Measurements from ENCODE around the gene MSH6.

MSH6 gene

DNA sequence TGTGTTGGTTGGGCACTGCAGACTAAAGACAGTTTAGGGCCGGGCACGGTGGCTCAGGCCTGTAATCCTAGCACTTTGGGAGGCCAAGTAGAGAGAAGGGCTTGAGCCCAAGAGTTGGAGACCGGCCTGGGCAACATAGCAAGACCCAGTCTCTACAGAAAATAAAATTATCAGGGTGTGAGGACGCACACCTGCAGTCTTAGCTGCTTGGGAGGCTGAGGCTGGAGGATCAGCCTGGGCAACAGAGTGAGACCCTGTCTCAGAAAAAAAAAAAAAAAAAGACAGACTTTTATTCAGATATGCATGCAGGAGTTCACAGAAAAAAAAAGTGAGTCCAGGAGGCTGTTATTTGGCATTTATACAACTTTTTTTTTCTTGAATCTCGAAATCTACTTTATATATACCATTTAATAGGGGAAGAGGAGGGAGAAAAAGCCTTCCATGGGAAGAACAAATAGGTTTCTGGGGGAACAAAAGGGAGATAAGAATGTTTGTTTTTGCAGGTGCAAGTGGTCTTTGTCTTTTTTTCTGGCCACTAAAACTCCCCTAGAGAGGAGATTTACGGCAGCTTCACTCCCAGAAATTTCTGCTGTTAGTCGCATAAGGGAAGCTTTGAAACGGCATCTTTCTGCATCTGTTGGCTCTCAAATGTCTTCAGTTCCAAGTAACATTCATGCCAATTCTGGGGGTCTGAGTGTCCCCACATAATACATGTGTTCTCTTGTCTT lies 4.1 kb upstream of the MSH6 start:
- H3K27ac ChIP-seq, result no peak overlapping the region
- DNase-seq (ENCODE audit: low read depth, low spot score), result no peak

DNA sequence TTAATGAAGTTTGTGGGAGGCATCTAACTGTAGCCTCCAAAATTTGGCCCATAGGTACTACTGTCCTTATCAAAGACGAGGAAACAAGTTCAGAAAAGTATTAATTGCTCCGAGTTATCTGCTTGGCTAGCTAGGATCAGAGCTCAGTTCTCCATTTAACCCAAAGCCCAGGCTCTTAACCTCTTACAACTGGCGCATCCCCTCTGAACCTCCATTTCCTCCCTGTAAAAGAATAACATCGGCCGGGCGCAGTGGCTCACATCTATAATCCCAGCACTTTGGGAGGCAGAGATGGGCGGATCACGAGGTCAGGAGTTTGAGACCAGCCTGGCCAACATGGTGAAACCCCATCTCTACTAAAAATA lies 3.5 kb upstream of the MSH6 start:
- DNase-seq (ENCODE audit: low read depth, low spot score), result no peak
- H3K27ac ChIP-seq, result no peak overlapping the region

DNA sequence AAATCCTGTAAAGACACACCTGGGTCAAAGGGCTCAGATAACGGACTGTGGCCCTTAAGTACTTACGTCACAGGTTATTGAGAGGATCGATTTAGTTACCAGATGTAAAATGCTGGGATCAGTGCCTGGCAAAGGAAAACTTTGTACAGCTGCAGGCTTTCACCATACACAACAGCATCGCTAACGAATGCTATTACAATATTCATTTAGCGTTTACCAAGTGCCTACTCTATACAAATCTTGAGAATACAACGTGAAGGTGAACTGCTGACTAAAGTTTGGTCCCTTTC lies 619 bp upstream of the MSH6 start:
- no peak for DNase-seq (ENCODE audit: low read depth, low spot score)
- peak overlapping the region; percentile 62 for H3K27ac ChIP-seq

DNA sequence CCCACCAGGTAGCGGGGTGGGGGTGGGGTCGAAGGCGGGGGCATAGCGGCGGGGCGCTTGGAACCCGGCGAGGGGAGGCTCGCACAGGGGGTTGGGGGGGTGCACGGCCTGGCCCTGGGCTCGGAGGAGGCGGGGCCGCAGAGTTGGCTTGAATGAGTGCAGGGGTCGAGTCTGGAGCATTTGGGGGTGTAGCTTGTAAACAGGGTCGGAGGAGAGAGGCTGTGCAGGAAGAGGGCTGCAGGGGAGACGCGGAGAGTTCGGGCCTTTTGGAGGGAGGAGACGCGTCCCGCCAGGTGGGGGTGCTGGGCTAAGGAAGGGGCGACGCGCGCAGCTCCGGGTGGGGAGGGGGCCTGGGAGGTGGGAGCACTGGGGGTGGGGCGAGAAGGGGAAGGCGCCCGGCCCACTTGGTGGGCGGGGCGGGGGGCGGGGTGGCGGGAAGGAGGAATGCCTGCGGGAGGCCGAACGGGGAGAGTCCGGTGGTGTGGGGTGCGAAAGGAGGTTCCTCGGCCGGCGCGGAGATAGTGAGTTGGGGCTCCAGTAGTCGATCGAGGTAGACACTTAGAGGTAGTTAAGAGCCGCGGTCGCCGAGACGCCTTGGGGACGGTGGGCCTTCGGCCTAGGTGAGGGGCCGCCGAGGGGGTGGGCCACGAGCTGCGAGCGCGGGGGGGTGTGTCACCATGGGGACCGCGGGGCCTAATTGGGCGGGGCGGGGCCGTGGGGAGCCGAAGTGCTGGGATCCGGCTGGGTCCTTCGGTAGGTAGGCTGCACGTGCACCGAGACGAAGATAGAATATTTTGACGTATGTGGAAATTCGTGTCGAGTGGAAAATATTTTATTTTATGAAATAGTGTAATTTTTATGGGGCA lies 774 bp downstream of the MSH6 start:
- no peak for DNase-seq (ENCODE audit: low read depth, low spot score)

DNA sequence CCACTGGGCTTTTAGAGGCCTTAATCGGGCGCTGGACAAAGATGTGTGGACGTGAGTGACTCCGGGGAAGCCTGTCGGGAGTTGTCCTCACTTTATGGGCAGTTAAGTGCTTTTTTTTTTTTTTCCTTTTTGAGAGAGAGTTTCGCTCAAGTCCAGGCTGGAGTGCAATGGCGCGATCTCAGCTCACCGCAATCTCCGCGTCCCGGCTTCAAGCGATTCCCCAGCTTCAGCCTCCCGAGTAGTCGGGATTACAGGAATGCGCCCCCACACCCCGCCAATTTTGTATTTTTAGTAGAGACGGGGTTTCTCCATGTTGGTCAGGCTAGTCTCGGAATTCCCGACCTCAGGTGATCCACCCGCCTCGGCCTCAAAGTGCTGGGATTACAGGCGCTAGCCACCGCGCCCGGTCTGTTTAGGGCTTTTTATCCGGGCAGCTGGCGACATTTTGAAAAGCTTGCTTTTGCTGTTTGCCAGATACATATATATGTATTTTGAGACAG lies 1.5 kb downstream of the MSH6 start:
- DNase-seq (ENCODE audit: low read depth, low spot score), result no peak
- no peak overlapping the region for H3K27ac ChIP-seq

More for the DNA sequence above, 774 bp downstream of the MSH6 start:
- peak overlapping the region; percentile 62 for H3K27ac ChIP-seq

DNA sequence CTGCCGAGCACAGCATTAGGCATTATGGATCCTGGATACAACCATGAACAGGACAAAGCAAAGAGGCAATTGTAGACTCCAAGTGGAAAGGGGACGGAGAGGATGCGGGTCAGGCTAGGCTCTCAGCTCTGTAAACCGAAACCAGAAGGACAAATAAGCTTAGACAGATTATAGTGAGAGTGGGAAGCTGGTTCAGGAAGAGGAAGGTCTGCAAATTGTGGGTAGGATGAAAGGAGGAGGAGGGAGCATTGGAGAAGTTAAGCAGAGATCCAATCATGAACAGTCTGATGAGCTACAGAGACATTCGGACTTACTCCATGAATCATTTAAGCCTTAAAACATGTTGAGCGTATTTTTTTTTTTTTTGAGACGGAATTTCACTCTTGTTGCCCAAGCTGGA lies 3.0 kb downstream of the MSH6 start:
- H3K27ac ChIP-seq, result no peak overlapping the region

DNA sequence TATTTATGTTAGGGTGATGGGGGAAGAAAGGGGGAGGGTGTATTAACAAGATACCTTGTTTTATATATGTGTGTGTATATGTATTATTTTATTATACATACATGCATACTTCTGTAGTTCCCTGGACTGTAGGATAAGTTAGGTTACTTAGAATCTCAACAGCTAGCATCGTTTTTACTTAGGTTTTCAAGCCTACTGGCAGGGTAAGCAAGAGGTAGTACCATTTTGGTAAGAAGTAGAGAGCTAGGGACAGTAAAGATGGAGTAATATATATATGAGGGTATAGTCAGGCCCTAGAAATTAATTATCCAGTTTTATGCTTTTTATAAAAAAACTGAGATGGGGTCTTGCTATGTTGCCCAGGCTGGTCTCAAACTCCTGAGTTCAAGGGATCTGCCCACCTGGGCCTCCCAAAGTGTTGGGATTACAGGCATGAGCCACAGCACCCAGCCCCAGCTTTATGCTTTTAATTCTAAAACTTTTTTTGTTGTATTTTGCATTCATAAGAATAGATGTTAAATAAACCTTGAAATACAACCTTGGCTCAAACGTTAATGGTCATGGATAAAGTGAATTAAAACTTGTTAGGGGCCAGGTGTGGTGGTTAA lies 13.2 kb downstream of the MSH6 start:
- DNase-seq (ENCODE audit: low read depth, low spot score), result no peak
- H3K27ac ChIP-seq, result no peak overlapping the region

More for the DNA sequence above, 3.0 kb downstream of the MSH6 start:
- DNase-seq (ENCODE audit: low read depth, low spot score), result no peak

DNA sequence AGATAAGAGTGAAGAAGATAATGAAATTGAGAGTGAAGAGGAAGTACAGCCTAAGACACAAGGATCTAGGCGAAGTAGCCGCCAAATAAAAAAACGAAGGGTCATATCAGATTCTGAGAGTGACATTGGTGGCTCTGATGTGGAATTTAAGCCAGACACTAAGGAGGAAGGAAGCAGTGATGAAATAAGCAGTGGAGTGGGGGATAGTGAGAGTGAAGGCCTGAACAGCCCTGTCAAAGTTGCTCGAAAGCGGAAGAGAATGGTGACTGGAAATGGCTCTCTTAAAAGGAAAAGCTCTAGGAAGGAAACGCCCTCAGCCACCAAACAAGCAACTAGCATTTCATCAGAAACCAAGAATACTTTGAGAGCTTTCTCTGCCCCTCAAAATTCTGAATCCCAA lies 15.7 kb downstream of the MSH6 start:
- no peak for DNase-seq (ENCODE audit: low read depth, low spot score)
- no peak overlapping the region for H3K27ac ChIP-seq

DNA sequence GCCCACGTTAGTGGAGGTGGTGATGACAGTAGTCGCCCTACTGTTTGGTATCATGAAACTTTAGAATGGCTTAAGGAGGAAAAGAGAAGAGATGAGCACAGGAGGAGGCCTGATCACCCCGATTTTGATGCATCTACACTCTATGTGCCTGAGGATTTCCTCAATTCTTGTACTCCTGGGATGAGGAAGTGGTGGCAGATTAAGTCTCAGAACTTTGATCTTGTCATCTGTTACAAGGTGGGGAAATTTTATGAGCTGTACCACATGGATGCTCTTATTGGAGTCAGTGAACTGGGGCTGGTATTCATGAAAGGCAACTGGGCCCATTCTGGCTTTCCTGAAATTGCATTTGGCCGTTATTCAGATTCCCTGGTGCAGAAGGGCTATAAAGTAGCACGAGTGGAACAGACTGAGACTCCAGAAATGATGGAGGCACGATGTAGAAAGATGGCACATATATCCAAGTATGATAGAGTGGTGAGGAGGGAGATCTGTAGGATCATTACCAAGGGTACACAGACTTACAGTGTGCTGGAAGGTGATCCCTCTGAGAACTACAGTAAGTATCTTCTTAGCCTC lies 16.2 kb downstream of the MSH6 start:
- no peak for DNase-seq (ENCODE audit: low read depth, low spot score)
- H3K27ac ChIP-seq, result no peak overlapping the region

DNA sequence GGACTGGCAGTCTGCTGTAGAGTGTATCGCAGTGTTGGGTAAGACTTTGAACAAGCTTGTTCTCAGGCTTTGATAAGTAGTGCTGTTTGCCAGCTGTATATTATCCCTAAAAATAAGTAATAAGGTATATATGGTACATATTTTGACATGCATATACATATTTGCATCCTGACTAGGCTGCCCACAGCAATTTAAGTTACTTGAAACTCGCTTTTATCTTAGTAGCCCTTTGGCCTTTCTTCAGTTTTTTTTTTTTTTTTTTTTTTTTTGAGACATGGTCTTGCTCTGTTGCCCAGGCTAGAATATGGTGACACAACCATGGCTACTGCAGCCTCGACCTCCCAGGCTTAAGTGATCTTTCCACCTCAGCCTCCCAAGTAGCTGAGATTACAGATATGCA lies 18.2 kb downstream of the MSH6 start:
- DNase-seq (ENCODE audit: low read depth, low spot score), result no peak
- H3K27ac ChIP-seq, result no peak overlapping the region

DNA sequence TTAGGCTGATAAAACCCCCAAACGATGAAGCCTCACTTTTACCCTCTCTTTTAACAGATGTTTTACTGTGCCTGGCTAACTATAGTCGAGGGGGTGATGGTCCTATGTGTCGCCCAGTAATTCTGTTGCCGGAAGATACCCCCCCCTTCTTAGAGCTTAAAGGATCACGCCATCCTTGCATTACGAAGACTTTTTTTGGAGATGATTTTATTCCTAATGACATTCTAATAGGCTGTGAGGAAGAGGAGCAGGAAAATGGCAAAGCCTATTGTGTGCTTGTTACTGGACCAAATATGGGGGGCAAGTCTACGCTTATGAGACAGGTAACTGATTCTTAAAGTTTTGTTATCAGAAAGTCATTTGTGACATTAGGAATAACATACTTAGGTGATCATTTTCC lies 20.4 kb downstream of the MSH6 start:
- no peak overlapping the region for H3K27ac ChIP-seq
- no peak for DNase-seq (ENCODE audit: low read depth, low spot score)

DNA sequence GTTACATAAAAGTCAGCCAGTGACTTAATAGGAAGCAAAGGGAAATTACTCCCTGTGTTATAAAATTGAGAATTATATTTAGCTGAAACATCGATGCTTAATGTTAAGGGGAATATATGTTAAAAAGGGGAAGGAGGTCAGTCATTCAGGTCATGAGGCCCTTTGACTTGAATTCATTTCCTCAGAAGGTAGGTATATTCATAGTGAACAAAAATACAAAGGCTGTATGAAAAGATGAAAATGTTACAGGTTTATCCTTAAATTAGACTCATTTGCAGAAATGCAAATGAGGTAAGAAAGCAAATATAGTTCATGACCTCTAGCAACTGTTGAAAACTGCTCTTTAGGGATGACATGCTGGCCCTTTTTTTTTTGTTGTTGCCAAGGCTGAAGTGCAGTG lies 20.8 kb downstream of the MSH6 start:
- no peak for DNase-seq (ENCODE audit: low read depth, low spot score)
- H3K27ac ChIP-seq, result no peak overlapping the region

DNA sequence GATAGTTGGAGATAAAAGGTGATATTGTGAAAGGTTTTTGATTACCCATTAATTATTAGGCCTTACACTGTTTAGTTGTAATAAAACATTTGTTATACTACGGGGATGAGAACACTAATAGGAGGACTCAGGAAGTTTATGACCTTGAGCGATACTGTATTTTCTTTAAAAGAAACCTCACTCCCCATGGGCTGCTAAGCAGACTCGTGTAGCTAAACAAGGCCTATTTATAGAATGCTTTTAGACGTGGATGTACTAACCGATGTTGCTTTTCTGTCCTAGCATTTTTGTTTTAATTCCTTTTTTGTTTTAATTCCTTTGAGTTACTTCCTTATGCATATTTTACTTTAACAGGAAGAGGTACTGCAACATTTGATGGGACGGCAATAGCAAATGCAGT lies 22.9 kb downstream of the MSH6 start:
- DNase-seq (ENCODE audit: low read depth, low spot score), result no peak
- no peak overlapping the region for H3K27ac ChIP-seq

DNA sequence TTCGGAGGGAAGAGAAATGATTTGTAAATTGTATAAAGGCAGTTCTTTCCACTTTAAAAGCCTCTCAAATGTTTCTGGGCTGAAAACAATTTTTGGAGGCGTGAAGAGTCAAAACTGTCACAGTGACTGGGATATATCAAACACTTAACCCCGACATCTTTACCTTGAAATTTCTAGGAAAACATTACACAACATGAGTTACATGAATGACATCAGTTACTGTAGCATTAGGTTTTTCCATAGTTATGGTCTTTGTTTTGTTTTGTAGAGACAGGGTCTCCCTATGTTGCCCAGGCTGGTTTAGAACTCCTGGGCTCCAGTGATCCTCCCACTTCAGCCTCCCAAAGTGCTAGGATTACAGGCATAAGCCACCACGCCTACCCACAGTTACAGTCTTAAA lies 25.7 kb downstream of the MSH6 start:
- no peak overlapping the region for H3K27ac ChIP-seq
- no peak for DNase-seq (ENCODE audit: low read depth, low spot score)

DNA sequence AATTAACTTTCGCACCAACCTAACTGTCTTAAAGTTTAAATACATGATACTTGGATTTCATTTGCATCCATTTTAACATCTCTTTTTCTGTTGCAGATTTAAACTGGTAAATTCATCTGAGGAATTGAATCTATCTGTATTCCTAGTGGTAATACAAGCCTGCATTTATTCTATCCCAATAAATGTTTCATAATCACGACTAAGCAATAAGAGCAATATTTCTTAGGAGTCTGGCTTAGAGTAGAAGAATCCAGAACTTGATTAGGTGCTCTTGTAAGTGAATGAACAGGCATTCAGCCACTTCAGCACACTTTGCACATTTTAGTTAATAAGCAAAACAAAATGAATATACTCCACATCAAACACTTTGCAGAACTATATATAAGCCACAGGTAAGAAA lies 27.0 kb downstream of the MSH6 start:
- DNase-seq (ENCODE audit: low read depth, low spot score), result no peak
- no peak overlapping the region for H3K27ac ChIP-seq

DNA sequence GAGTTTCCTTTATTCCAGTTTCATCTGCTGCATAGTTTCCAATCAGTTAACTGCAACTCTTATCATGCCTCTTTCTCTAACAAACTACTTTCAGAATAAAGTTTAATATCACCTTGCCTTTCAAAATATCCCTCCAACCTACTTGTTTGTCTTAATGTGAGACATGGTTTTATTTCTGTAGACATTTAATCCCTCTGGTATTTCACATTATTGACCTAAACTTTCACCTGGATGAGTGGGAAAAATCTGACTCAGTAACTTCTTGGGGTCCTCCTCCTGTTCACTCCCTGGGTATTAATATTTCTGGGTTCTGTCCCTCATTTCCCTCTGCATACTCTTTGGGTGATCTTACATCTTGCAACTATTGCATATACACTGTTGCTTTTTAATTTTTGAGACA lies 27.9 kb downstream of the MSH6 start:
- H3K27ac ChIP-seq, result no peak overlapping the region
- no peak for DNase-seq (ENCODE audit: low read depth, low spot score)

DNA sequence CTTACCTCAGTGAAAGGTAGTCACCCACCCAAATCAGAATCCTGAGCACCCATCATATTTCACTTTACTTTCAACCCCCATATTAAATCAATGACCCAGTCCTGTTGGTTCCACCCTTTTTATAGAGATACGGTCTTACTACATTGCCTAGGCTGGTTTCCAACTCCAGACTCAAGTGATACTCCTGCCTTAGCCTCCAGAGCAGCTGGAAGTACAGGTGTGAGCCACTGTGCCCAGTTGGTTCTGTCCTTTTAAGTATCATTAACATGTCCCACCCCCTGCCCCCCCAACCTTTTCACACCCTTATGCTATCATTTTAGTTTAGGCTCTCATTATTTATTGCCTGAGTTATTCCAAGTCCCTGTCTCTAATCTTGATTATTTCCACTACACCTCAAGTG lies 28.7 kb downstream of the MSH6 start:
- no peak overlapping the region for H3K27ac ChIP-seq
- DNase-seq (ENCODE audit: low read depth, low spot score), result no peak

DNA sequence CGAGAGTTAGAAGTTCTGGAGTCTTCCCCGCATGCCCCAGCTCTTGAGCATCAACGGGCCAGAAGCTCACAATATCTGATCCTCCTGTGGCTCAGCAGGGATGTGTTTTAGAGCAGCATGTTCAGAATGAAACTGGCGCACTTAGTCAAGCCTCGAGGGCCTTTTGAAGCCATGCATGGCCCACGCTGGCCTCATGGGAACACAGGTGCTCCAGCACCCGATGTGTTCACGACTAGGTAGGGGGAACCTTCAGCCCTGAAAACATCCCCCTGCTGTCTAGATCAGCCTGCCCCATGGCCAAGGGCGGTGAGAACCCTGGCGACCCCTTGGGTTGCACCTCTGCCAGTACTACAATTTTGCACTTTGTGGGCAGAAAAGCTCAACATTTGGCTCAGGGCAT lies 32.8 kb downstream of the MSH6 start:
- no peak overlapping the region for H3K27ac ChIP-seq

DNA sequence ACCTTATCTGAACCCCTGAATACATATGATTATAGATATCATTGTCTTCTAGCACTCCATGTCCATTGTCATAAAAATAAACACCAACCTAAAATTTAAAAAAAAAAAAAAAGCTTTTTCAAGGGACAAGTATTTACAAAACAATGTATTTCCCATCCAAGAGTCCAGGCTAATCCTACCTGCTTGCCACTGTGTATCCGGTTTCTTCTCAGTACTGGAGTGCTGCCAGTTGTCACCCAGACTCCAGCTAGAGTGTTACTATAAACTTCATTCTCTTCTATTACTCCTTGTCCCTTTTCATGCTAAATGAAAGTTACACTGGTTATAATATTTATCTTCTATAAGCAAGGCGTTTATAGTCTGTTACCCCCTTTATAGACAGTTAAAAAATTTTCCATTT lies 35.8 kb downstream of the MSH6 start:
- no peak overlapping the region for H3K27ac ChIP-seq
- no peak for DNase-seq (ENCODE audit: low read depth, low spot score)

More for the DNA sequence above, 32.8 kb downstream of the MSH6 start:
- DNase-seq (ENCODE audit: low read depth, low spot score), result no peak

DNA sequence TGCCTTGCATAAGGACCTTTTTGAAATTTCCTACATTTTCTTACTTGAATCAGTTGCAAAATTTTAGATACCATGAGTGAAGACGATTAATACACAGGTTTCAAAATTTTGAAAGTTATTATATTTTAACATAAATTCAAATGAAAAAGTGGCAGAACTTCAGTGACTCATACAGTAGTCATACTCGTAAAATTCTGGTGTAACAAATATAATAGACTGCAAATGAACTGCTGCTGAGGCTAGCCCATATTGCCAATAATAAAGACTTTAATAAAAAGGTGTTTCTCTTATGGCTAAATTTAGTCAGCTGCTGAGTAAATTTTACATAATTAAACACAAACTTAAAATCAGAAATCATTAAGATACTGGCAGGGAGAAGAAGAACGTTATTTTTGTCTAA lies 36.9 kb downstream of the MSH6 start:
- no peak for DNase-seq (ENCODE audit: low read depth, low spot score)
- no peak overlapping the region for H3K27ac ChIP-seq

DNA sequence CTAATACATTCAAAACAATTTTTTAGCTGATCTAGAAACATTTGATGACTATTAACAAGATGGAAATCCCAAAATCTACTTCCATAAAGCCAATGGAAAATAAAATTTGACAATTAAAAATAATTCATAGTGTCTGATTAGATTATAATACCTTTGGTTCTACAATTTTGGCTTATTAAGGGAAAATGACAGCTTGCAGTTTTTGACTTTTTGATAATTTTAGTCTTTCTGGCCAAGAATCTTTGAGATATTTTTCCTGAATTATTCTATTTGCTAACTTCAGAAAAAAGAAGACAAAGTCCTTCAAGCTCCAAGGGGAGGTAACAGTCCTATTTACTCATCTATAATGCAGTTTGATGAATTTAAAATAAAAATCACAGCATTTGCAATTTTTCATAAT lies 39.6 kb downstream of the MSH6 start:
- no peak for DNase-seq (ENCODE audit: low read depth, low spot score)
- no peak overlapping the region for H3K27ac ChIP-seq

All from epithelial cell of prostate (primary cell).